GM12873 (cell line): ENCODE data around the gene MAP7.
A peak's percentile ranks its signal among the peaks of the same experiment; 100 is the strongest.

Experiments
- CTCF ChIP-seq: IDR thresholded peaks from 2 replicates; pipeline ENCODE4 v1.5.1; 2012; ENCODE audit warnings: low read depth, mild to moderate bottlenecking, moderate library complexity, low read length, control low read depth; ENCODE audit not compliant: insufficient read depth; ENCODE audit errors: missing control alignments

The MAP7 gene

GRCh38 chr6:136547871-136548270, 2.4 kb downstream of the MAP7 start:
- TF ChIP-seq CTCF: no peak

GRCh38 chr6:136547336-136547735, 2.9 kb downstream of the MAP7 start:
- TF ChIP-seq CTCF: peak; percentile 65

- TF ChIP-seq CTCF: no peak
These were observed 3.9 kb downstream of the MAP7 start for GRCh38 chr6:136546331-136546730.

- TF ChIP-seq CTCF: no peak
These were observed 5.9 kb downstream of the MAP7 start for GRCh38 chr6:136544326-136544725.

GRCh38 chr6:136541395-136541794, 8.8 kb downstream of the MAP7 start:
- no peak for TF ChIP-seq CTCF

- no peak for TF ChIP-seq CTCF
These were observed 10.1 kb downstream of the MAP7 start for GRCh38 chr6:136539967-136540652.

- no peak for TF ChIP-seq CTCF
These were observed 11.4 kb downstream of the MAP7 start for GRCh38 chr6:136538836-136539235.
